HL-60 (cell line): Measurements from ENCODE around the gene COL6A3.

Experiments
- DNase-seq, 2 experiments: peaks; one replicate each; pipeline ENCODE4 v3.0.0-alpha.2; 2010 to 2020; ENCODE audit warnings: low read depth in 1 of 2, low spot score in 1 of 2
- H3K27ac ChIP-seq: fragments of 250-450 bp; sonication (Bioruptor Pico); replicated peaks from 2 replicates; pipeline ENCODE4 v1.5.1; 2020; ENCODE audit warnings: mild to moderate bottlenecking, moderate library complexity
- H3K27me3 ChIP-seq: fragments of 250-450 bp; sonication (Bioruptor Pico); 2 replicates; pipeline ENCODE4 v1.5.1; 2021; ENCODE audit warnings: mild to moderate bottlenecking, moderate library complexity; ENCODE audit not compliant: insufficient read depth, poor library complexity, severe bottlenecking
- H3K4me3 ChIP-seq: replicated peaks from 2 replicates; pipeline ENCODE4 v1.5.1; 2011; ENCODE audit warnings: mild to moderate bottlenecking, control low read depth, low read length; ENCODE audit not compliant: insufficient read depth
- GABPA ChIP-seq: IDR thresholded peaks from 2 replicates; pipeline ENCODE4 v1.6.1; 2012; ENCODE audit warnings: low read depth
- POLR2AphosphoS5 ChIP-seq: IDR thresholded peaks from 2 replicates; pipeline ENCODE4 v1.6.1; 2012; ENCODE audit warnings: low read depth
- SPI1 ChIP-seq: IDR thresholded peaks from 2 replicates; pipeline ENCODE4 v1.6.1; 2012; ENCODE audit warnings: low read depth, mild to moderate bottlenecking, borderline replicate concordance
- TF ChIP-seq, protein P1 (sequence below): IDR thresholded peaks from one replicate; pipeline ENCODE4 v1.5.1; 2011; ENCODE audit warnings: low read length, control low read depth, inconsistent platforms; ENCODE audit not compliant: insufficient read depth
- TF ChIP-seq, protein P2 (sequence below): IDR thresholded peaks from 2 replicates; pipeline ENCODE4 v1.6.1; 2012; ENCODE audit warnings: low read depth; ENCODE audit not compliant: insufficient replicate concordance

The COL6A3 gene

GRCh38 chr2:237345411-237345810 lies 68.6 kb downstream of the COL6A3 start:
- DNase-seq: no peak
- TF ChIP-seq POLR2AphosphoS5 (no peak), GABPA (no peak), SPI1 (no peak)
- TF ChIP-seq, protein P1, sequence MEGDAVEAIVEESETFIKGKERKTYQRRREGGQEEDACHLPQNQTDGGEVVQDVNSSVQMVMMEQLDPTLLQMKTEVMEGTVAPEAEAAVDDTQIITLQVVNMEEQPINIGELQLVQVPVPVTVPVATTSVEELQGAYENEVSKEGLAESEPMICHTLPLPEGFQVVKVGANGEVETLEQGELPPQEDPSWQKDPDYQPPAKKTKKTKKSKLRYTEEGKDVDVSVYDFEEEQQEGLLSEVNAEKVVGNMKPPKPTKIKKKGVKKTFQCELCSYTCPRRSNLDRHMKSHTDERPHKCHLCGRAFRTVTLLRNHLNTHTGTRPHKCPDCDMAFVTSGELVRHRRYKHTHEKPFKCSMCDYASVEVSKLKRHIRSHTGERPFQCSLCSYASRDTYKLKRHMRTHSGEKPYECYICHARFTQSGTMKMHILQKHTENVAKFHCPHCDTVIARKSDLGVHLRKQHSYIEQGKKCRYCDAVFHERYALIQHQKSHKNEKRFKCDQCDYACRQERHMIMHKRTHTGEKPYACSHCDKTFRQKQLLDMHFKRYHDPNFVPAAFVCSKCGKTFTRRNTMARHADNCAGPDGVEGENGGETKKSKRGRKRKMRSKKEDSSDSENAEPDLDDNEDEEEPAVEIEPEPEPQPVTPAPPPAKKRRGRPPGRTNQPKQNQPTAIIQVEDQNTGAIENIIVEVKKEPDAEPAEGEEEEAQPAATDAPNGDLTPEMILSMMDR: no peak
- TF ChIP-seq, protein P2, sequence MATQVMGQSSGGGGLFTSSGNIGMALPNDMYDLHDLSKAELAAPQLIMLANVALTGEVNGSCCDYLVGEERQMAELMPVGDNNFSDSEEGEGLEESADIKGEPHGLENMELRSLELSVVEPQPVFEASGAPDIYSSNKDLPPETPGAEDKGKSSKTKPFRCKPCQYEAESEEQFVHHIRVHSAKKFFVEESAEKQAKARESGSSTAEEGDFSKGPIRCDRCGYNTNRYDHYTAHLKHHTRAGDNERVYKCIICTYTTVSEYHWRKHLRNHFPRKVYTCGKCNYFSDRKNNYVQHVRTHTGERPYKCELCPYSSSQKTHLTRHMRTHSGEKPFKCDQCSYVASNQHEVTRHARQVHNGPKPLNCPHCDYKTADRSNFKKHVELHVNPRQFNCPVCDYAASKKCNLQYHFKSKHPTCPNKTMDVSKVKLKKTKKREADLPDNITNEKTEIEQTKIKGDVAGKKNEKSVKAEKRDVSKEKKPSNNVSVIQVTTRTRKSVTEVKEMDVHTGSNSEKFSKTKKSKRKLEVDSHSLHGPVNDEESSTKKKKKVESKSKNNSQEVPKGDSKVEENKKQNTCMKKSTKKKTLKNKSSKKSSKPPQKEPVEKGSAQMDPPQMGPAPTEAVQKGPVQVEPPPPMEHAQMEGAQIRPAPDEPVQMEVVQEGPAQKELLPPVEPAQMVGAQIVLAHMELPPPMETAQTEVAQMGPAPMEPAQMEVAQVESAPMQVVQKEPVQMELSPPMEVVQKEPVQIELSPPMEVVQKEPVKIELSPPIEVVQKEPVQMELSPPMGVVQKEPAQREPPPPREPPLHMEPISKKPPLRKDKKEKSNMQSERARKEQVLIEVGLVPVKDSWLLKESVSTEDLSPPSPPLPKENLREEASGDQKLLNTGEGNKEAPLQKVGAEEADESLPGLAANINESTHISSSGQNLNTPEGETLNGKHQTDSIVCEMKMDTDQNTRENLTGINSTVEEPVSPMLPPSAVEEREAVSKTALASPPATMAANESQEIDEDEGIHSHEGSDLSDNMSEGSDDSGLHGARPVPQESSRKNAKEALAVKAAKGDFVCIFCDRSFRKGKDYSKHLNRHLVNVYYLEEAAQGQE: no peak
- no peak overlapping the region for H3K27ac ChIP-seq
- no peak overlapping the region for H3K4me3 ChIP-seq
- H3K27me3 ChIP-seq: peaks cover 3% of the 10 kb centered on the region

DNA sequence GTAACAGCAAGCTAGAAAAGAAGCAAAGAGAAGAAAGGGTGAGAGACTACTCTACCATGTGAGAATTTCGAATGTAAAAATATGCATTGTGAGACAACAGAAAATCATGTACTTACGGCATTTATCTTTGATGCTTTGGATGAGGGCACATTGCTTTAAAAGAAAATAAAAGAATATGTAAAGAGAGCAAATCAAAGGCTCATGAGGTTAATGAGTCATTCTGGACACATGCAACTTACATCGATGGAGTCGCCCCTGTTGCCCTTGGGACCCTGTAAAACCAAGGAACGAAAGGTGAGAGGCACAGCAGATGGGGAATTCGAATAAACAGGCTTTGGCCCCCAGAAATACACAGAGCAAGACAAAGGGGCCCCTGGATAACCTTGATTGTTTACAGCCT lies 69.0 kb downstream of the COL6A3 start:
- Histone ChIP-seq H3K27me3 (peaks cover 3% of the 10 kb centered on the region), H3K27ac (no peak overlapping the region), H3K4me3 (no peak overlapping the region)
- no peak for DNase-seq
- TF ChIP-seq GABPA: no peak
- TF ChIP-seq, protein P1: no peak
- TF ChIP-seq, protein P2: no peak
- TF ChIP-seq SPI1: no peak
- no peak for TF ChIP-seq POLR2AphosphoS5

DNA sequence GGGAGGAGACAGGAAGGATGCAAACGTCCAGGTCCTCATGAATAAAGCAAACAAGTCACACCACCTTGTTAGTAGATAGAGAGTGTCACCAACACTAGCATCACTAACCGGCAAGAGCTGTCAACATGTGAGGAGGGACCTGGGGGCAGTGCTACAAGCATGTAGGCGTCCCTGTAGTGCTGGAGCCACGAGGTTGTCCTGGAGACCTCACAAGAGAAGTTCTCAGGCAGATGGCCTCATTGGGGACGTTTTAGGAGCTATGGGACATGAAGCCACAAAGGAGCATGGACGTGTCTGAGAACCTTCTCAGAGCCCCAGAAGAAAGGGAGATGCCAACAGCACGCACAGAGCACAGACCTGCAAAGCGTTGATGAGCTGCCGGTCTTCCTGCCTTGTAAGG lies 70.0 kb downstream of the COL6A3 start:
- Histone ChIP-seq H3K4me3 (no peak overlapping the region), H3K27ac (no peak overlapping the region), H3K27me3 (peaks cover 3% of the 10 kb centered on the region)
- no peak for DNase-seq
- TF ChIP-seq GABPA (no peak), SPI1 (no peak)

GRCh38 chr2:237341872-237342271 lies 72.1 kb downstream of the COL6A3 start:
- no peak for DNase-seq
- Histone ChIP-seq H3K4me3 (no peak overlapping the region), H3K27me3 (peaks cover 3% of the 10 kb centered on the region), H3K27ac (no peak overlapping the region)
- TF ChIP-seq, protein P1: no peak
- no peak for TF ChIP-seq POLR2AphosphoS5
- TF ChIP-seq SPI1: no peak
- no peak for TF ChIP-seq GABPA
